SH-SY5Y (cell line): ENCODE results near the gene KRT6B.

Source experiments
- GATA2 ChIP-seq: IDR thresholded peaks from 2 replicates; pipeline ENCODE4 v1.6.1; 2011; ENCODE audit warnings: mild to moderate bottlenecking, low read depth, low read length
- GATA3 ChIP-seq: IDR thresholded peaks from 2 replicates; pipeline ENCODE4 v1.6.1; 2011; ENCODE audit warnings: low read depth, mild to moderate bottlenecking, low read length, moderate library complexity

- TF ChIP-seq GATA2: no peak
- TF ChIP-seq GATA3: no peak
Observed at GRCh38 chr12:52487211-52487610, 35.3 kb upstream of the KRT6B start.
